Globus pallidus (tissue), 1 donor: ENCODE measurements around the gene IL17C.
"Not testable (repeated sequence)": the region's sequence is repeated elsewhere in the genome, so short reads cannot be mapped to it uniquely, and the experiment has no call there.

Experiments used
- DNase-seq: peaks from one replicate; pipeline ENCODE4 v3.0.0-alpha.2; 2015; ENCODE audit warnings: low spot score

The IL17C gene, protein sequence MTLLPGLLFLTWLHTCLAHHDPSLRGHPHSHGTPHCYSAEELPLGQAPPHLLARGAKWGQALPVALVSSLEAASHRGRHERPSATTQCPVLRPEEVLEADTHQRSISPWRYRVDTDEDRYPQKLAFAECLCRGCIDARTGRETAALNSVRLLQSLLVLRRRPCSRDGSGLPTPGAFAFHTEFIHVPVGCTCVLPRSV

DNA sequence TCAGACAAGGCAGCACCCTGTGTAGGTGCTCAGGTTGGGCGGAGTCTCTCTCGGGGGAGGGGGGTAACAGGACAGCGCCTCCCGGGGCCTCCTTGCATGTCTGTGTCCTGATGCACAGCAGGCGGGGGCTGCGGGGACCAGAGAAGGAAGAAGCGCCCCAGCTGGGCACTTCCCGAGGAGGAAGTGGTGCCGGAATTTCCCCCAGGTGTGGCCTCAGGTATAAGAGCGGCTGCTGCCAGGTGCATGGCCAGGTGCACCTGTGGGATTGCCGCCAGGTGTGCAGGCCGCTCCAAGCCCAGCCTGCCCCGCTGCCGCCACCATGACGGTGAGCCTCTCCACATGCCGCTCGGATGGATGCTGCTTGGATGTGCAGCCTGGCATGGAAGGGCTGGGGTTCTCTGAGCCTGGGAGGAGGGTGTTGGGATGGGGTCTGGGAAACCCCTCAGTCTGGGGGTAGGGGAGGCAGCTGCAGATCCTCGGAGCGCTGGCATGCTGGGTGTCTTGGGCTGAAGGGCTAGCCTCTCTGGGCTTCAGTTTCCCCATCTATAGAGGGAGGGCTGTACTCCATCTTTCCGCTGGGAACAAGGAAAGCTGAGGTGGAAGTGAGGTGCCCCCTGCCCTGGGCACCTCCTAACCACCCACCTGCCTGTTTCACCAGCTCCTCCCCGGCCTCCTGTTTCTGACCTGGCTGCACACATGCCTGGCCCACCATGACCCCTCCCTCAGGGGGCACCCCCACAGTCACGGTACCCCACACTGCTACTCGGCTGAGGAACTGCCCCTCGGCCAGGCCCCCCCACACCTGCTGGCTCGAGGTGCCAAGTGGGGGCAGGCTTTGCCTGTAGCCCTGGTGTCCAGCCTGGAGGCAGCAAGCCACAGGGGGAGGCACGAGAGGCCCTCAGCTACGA is at the start of gene IL17C:
Gene IL17C (plus strand): TSS at position 250 of the 908 bp plus-strand sequence. CDS start 70 bp downstream, at position 320.
- no peak for DNase-seq

DNA sequence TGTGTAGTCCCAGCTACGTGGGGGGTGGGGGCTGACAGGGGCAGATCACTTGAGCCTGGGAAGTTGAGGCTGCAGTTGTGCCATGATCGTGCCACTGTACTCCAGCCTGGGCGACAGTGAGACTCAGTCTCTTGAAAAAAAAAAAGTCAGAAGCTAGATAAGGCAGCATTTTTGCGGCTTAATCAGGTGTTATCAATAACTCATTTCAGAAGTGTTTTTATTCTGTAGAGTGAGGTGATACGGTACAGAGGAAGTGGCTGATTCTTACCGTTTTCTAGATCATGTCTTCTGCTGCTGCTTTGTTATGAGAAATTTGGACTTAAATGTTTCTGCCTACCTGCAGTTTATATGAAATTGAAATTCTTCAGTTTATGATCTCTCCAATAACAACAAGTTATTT is 49.6 kb upstream of the IL17C start:
- no peak for DNase-seq

DNA sequence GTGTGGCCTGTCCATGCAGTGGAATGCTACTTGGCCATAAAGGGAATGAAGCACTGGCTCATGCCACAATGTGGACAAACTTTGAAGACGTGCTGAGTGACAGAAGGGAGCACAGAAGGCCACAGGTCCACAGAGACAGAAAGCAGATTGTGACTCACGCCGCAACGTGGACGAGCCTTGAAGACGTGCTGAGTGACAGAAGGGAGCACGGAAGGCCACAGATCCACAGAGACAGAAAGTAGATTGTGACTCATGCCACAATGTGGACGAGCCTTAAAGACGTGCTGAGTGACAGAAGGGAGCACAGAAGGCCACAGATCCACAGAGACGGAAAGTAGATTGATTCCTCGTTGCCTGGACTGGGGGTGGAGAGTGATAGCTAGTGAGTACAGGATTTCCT is 48.9 kb upstream of the IL17C start:
- DNase-seq: no peak

DNA sequence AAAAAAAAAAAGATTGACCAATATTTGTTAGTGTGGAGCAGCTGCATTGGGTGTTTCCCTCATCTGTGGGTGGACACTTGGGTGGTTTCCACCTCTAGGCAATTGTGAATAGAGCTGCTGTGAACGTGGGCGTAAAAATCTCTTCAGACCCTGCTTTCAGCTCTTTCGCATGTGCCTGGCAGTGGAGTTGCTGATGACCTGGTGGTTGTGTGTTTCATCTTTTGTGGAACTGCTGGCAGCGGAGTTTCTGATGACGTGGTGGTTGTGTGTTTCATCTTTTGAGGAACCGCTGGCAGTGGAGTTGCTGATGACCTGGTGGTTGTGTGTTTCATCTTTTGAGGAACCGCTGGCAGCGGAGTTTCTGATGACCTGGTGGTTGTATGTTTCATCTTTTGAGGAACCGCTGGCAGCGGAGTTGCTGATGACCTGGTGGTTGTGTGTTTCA is 46.8 kb upstream of the IL17C start:
- DNase-seq: no peak

DNA sequence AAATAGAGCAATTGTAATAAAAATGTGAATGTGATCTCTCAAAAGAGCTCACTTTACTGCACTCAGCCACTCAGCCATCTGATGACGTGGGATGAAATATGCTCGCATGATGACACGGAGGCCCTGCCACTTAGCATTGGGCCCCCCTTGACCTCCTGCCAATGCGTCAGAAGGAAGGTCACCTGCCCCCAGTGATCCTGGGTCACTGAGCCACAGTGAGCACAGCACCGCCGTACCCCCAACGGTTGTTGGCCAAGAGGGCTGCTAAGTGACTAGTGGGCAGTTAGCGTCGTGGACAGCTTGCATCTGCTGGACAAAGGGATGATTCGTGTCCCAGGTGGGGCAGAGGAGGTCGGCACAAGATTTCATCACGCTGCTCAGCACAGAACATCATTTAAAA is 45.3 kb upstream of the IL17C start:
- no peak for DNase-seq

DNA sequence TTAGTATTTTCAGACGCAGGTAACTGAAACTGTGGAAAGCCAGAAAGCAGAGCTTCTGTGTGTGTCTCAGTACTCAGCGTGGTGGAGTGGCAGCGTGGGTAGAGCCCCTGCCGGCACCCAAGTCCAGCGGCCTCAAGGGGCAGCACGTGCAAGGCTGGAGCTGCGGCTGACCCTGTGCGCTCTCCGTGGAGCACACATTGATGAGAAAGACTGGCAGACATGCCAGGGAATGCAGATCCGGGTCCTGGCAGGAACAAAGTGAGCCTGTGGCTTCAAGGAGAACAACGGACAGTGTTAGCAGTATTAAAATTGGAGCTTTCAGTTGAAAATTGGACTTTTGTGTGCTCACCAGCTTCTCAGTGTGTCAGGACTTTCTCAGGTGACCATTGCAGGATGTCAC is 44.9 kb upstream of the IL17C start:
- DNase-seq: peak; percentile 82

DNA sequence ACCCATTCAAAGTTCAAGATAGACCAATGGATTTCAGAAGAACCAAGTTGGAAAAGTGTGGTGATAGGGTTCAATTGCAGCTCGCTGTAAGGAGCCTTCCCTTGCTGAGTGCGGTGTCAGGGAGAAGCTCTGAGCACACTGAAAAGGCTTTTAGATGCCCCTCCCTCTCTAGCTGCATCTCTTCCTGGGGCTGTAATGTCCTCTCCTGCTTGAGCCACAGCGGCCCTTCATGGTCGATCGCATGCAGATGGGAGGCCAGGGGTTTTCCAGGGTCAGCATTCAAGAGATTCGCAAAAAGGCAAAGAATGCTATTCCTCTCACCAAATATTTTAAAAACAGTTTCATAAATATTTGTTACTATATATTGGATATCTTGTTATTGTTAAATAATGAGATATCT is 44.5 kb upstream of the IL17C start:
- DNase-seq: no peak

DNA sequence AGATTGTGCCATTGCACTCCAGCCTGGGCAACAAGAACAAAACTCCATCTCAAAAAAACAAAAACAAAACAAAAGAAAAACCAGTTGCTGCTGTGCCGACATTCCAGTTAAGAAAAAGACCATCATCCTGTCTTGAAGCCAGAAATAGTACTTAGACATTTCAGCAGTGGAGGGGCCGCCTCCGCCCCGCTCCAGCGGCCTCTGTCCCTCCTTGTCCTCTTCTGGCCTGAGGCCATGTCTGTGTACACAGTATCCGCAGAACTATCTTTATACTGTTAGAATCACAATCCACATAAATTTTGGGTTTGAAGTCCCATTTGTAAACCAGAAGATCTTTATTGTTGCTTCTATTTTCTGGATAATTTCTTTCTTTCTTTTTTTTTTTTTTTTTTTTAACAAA is 43.3 kb upstream of the IL17C start:
- no peak for DNase-seq

DNA sequence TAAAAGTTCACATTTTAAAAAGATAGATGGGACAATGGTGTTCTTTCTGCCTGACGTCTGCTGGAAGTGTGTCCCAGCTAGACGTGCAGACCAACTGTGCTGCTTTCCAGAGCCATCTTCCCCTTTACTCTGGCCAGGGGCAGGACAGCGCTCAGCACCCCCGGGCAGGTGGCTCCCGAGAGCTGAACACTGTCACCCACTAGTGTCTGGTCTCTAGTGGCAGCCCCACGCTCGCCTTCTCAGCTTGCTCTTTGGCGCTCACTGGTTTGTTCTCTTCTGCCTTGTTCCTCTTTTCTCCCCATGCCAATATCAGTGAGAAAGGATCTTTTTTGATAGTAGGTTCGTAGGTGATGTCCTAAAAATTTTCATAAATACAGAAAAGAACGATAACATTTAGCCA is 42.5 kb upstream of the IL17C start:
- DNase-seq: no peak

DNA sequence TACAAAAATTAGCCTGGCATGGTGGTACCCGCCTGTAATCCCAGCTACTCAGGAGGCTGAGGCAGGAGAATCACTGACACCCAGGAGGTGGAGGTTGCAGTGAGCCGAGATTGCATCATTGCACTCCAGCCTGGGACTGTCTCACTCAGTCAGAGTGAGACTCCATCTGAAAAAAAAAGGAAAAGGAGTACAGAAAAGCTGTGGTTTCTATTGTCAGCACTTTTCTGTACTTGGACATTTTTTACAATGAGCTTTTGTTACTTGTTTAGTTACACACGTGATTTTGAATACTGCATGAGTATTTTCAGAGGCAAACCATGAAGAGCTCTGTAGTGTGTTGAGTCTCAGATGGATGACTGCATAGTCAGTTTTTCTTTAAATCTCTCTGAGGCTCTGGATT is 41.9 kb upstream of the IL17C start:
- DNase-seq: peak; percentile 86

DNA sequence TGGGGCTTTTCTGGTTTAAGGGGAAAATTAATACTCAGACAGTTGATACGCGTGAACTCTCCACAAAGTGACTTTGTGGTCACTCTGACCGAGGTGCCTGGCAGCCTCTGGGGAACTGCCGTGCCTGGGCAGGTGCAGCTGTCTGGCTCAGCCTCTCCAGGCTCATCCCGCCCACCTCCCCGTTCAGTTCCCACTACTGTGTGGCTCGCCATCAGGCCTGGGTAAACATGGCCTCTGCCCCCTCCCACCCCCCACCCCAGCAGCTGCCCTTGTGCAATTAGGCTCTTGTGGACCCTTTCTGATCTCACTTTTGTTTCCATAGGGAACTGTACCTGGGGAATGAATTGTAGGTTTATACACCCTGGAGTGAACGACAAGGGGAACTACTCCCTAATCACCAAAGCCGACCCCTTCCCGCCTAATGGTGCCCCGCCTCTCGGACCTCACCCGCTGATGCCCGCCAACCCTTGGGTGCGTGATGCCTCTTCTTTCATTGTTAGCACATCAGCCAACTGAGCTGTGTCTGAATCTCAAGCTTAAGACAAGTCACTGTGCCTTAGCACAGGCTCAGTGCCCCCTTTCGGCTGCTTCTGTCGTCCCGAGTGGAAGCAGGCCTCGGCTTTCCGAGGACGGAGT is 40.4 kb upstream of the IL17C start:
- DNase-seq: no peak

DNA sequence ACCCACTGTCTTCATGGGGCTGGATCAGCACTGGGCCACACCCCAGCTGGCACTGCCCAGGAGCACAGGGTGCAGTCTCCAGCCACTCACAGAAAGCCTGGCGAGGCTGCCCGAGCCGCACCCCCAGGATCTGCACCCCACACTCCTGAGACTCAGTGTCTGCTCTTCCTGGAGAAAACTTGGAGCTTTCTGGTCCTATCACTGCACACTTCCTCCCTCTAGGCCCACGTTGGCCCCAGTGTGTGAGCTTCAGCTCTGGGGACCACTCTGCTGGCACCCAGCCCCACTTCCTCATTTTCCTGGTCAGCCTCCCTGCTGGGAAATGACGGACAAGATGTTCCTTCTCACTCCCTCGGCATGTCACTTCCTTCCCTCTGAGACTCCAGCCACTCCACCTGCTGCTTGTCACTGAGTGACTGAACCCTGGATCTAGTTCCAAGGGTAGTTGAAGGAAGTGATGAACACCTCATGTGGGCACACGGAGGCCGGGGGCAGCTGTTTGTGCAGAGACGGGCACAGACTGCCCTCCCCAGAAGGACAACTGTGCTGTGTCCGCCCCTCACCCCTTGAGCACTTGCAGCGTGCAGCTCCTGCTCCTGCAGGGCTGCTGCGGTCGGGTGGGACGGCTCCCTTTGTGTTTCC is 39.2 kb upstream of the IL17C start:
- DNase-seq: peak; percentile 66

DNA sequence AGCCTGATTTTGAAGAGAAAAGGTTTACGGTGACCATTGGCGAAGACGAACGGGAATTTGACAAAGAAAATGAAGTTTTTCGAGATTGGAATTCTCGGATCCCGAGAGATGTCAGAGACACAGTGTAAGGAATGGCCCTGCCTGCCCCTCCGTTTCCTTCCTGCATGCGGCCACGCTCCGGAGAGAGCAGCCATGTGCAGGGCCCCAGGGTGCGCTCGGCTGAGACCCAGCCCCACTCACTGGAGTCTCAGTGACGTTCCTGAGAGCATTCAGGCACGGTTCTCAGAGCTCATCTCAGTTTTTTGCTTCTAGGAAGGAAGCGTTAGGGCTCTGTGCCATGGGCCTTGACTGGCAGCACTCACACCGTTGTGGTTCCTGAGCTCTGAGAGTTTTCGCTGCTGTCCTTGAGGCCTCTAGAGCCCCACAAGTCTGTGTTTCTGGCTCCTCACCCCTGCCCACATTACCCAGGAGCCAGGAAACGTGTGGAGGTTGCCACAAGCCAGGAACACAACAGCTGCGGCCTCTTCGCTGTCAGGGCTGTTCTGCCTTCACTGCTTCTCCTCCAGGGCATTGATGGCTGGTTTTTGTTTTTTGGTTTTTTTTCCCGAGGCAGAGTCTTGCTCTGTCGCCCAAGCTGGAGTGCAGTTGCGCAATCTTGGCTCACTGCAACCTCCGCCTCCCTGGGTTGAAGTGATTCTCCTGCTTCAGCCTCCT is 38.4 kb upstream of the IL17C start:
- no peak for DNase-seq

DNA sequence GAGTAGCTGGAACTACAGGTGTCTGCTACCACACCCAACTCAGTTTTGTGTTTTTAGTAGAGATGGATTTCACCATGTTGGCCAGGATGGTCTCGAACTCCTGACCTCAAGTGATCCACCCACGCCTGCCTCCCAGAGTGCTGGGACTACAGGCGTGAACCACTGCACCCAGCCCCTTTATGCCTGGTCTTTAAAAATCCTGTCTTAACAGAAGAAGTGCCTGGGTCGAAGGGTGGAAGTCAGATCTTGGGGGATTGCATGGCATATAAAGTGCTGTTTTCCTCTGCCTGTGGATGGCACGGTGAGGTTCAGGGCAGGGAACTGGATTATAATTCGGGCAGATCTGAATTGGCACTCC is 37.9 kb upstream of the IL17C start:
- DNase-seq: no peak

DNA sequence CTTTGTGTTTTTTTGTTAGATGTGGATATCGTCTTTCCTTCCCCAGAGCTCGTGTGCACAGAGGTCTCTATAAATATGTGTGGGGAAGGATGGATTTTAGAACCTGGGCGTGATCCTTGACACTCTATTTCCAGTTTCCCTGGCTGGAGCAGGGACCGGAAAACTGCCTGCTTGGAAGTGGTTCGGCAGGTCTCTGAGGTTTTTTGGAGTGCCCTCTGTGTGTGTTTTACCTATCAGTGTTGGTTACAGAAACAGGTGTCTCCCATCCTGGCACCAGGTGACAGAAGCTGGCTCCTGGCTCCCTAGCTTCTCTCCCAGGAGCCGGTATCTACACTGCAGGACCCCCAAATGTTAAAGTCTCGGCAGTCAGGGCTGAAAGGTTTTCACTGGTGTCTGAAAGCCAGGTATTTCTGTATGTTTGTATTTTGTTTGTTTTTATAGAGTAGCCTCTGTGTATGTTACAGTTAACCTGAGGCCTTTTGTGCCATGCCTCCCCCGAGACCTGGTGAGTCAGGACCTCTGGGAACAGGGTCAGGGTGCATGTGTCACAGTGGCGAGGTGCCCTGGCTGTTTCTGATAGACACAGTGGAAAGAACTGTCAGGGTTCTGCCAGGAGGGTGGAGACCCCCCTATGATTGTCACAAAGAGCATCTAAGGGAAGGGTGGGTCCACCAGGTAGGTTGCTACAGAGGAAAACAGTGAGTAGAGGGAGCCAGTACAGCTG is 36.9 kb upstream of the IL17C start:
- DNase-seq: no peak

DNA sequence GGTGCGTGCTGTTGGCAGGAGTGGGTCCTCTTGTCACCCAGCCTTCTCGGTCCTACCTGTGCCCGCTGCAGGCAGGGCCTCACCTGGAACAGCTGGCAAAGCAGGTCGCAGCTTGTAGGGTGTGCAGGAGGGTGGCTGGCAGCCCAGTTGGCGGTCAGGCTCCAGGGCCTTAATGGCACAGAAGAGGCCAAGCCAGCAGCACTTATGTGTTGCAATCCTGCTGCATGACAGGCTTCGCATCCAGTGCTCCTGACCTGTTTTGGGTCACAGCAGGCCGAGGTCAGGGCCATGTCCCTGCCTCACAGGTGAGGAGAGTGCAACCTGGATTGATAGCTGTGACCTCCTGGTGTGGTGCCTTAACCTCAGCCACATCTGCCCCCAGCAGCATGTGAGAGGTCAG is 36.3 kb upstream of the IL17C start:
- DNase-seq: no peak

DNA sequence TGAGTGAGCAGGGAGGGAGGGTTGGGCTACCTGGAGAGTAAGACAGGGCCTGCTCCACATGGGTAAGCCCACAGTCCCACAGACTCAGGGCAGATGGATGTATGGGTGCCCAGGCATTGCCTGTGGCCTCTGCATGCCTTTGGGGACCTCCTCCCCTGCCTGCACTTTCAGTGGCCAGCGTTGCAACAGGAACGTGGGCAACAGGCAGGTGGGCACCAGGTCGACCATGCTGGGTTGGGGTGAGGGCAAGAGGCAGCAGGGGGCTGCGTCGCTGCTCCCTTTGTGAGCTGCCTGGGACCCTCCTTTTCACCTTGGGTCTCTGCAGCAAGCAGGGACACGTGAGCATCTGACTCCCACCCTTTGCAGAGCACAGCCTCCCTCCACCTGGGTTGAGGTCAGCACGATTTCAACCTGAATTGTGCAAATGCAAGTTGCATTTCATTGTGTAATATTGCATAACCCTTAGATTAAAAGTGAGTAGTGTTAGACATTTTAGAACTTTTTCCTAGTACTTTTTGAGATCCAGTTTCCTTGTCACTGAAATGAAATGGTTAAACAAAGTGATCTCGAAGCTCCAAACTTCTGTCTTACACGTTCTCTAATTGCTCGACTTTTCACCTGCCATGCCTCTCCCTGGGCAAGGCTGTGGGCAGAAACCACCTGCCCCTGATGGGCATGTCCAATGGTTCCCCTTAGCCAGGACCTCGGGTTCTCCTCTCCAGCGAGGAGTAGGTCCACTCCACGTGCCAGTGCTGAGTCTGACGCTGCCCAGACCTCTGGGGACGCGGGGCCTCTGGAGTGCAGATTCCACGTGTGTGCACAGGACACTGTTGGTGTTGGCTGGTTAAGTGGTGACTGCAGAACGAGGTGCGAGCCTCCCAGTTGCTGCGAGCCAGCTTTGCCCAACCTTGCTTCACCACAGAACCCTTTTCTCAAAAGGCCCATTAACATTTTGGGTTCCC is 32.9 kb upstream of the IL17C start:
- no peak for DNase-seq

DNA sequence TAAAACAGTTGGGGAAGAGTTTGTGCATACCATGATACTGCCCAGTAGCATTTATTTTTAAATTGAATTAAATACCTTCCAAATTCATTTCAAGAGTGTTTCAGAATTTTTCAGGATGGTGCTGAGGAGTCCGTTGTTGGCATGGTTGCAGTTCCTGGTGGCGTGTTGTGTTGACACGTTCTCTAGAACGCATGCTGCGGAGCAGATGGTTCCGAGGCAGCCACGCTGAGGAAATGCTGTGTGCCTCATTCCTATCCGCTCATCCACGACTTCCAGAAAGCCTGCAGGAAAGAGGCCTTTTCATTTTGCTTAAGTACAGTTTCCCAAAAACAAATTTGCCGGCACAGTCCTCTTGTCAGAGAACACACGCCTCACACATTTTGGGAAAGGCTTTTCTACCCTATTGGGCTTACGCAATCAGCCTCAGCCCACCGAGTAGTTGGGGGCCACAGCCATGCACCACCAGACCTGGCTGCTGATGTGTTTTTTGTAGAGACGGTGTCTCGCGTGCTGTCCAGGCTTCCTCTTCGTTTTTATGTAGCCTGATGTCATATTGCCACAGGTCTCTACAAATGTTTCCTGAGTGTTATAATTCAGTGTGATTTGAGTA is 32.1 kb upstream of the IL17C start:
- no peak for DNase-seq

DNA sequence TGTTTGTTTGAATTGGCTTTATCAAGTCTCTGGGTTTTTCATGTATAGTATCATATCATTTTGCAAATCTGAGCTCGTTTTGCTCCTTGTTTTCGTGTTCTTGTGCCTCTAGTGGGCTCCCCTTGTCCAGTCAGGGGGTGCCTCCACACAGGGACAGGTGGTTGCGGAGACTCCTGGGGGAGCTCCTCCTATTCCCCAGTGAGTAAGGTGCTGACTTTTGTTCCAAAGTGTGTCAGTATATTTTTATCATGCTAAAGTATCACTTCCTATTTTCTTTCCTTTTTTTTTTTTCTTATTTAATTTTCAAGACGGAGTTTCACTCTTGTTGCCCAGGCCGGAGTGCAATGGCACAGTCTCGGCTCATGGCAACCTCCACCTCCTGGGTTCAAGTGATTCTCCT is 30.3 kb upstream of the IL17C start:
- no peak for DNase-seq

DNA sequence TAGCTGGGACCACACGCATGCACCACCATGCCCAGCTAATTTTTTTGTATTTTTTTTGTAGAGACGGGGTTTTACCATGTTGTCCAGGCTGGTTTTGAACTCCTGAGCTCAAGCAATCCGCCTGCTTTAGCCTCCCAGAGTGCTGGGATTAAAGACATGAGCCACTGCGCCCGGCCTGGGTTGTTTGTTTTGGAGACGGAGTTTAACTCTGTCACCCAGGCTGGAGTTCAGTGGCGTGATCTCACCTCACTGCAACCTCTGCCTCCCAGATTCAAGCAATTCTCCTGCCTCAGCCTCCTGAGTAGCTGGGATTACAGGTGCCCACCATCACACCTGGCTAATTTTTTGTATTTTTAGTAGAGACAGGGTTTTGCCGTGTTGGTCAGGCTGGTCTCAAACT is 28.9 kb upstream of the IL17C start:
- DNase-seq: not testable (repeated sequence)
